OCI-LY3 (cell line): ENCODE results near the gene FLCN.

Experiments used
- CTCF ChIP-seq: fragments of 200-600, 300-600 bp; sonication (generic); IDR thresholded peaks from 2 replicates; pipeline ENCODE4 v1.5.1; 2014; ENCODE audit warnings: antibody characterized with exemption, low read length, low read depth
- EZH2phosphoT487 ChIP-seq: fragments of 200-600 bp; shearing (Covaris generic); IDR thresholded peaks from 2 replicates; pipeline ENCODE4 v1.6.1; 2018; ENCODE audit warnings: antibody characterized with exemption, mixed run types, low read depth

- TF ChIP-seq CTCF (no peak), EZH2phosphoT487 (no peak)
Measured at GRCh38 chr17:17164156-17164555, 72.8 kb downstream of the FLCN start.
